Cardiac muscle cell (in vitro differentiated cells and primary cell): ENCODE results near the gene SP2. TPM values are rescaled to one million over a fixed set of nuclear protein-coding genes. Genes with fewer than 3 reads are reported as not detected.

ENCODE experiments used
- DNase-seq, 2 donors: peaks; one replicate each; pipeline versions ENCODE4 v3.0.0 to v3.0.0-alpha.2; 2010 to 2017; ENCODE audit warnings: low read depth in 1 of 2, low spot score in 1 of 2
- H3K27ac ChIP-seq: fragments of 200-600 bp; sonication (generic); 2 replicates; pipeline ENCODE4 v1.5.1; 2016
- H3K27me3 ChIP-seq: fragments of 200-600 bp; sonication (generic); 2 replicates; pipeline ENCODE4 v1.6.0; 2016; ENCODE audit warnings: control low read depth
- H3K36me3 ChIP-seq: fragments of 200-600 bp; sonication (generic); 2 replicates; pipeline ENCODE4 v1.5.1; 2016; ENCODE audit warnings: control low read depth
- H3K4me1 ChIP-seq: fragments of 200-600 bp; sonication (generic); 2 replicates; pipeline ENCODE4 v1.8.1; 2017; ENCODE audit warnings: low read depth, mild to moderate bottlenecking, mixed run types
- H3K4me3 ChIP-seq: fragments of 200-600 bp; sonication (generic); 2 replicates; pipeline ENCODE4 v1.5.1; 2016; ENCODE audit warnings: mild to moderate bottlenecking
- H3K9me3 ChIP-seq: fragments of 200-600 bp; sonication (generic); 2 replicates; pipeline ENCODE4 v1.5.1; 2017; ENCODE audit warnings: low read depth, mild to moderate bottlenecking, control low read depth
- CTCF ChIP-seq: IDR thresholded peaks from 2 replicates; pipeline ENCODE4 v1.5.1; 2012; ENCODE audit warnings: low read depth, mild to moderate bottlenecking, low read length
- polyA plus RNA-seq: library from polyadenylated mRNA; unstranded; fragments of >200 nt; fragmentation: Nextera tagmentation; extraction: Ambion mirVana; gene quantifications from 2 replicates; pipeline ENCODE4 v1.2.1, GENCODE V29; 2016
- total RNA-seq: library from RNA; depleted of rRNA; stranded (reverse); fragments of >200 nt; gene quantifications from 2 replicates; pipeline ENCODE4 v1.2.3, GENCODE V29; 2016

Gene SP2
- total and polyA plus RNA-seq, 2 experiments from 2014 or later, result 3.7 to 10.5 TPM

GRCh38 chr17:47882695-47883588, 13.1 kb upstream of the SP2 start:
- Histone ChIP-seq H3K4me1 (peaks cover 25% of the 10 kb centered on the region), H3K36me3 (no peaks in the 10 kb centered on the region), H3K27me3 (no peaks in the 10 kb centered on the region), H3K9me3 (no peaks in the 10 kb centered on the region), H3K4me3 (no peak overlapping the region), H3K27ac (no peak overlapping the region)
- DNase-seq, result no peak
- TF ChIP-seq CTCF, result no peak

- no peak overlapping the region for H3K27ac ChIP-seq
- H3K4me3 ChIP-seq, result no peak overlapping the region
- H3K9me3 ChIP-seq, result no peaks in the 10 kb centered on the region
- TF ChIP-seq CTCF, result no peak
- H3K4me1 ChIP-seq, result peaks cover 17% of the 10 kb centered on the region
- no peaks in the 10 kb centered on the region for H3K36me3 ChIP-seq
- DNase-seq, result no peak
- H3K27me3 ChIP-seq, result no peaks in the 10 kb centered on the region
Observed at GRCh38 chr17:47883589-47884426, 12.2 kb upstream of the SP2 start.

GRCh38 chr17:47884427-47884740, 11.7 kb upstream of the SP2 start:
- no peak for TF ChIP-seq CTCF
- DNase-seq, result no peak
- no peaks in the 10 kb centered on the region for H3K36me3 ChIP-seq
- no peak overlapping the region for H3K27ac ChIP-seq
- H3K4me3 ChIP-seq, result no peak overlapping the region
- peaks cover 15% of the 10 kb centered on the region for H3K4me1 ChIP-seq
- no peaks in the 10 kb centered on the region for H3K9me3 ChIP-seq
- H3K27me3 ChIP-seq, result no peaks in the 10 kb centered on the region

GRCh38 chr17:47884905-47885730, 10.9 kb upstream of the SP2 start:
- no peak for DNase-seq
- Histone ChIP-seq H3K36me3 (no peaks in the 10 kb centered on the region), H3K27me3 (no peaks in the 10 kb centered on the region), H3K4me1 (peaks cover 15% of the 10 kb centered on the region), H3K9me3 (no peaks in the 10 kb centered on the region), H3K27ac (no peak overlapping the region), H3K4me3 (no peak overlapping the region)
- no peak for TF ChIP-seq CTCF

- H3K36me3 ChIP-seq, result no peaks in the 10 kb centered on the region
- no peak for TF ChIP-seq CTCF
- DNase-seq, result no peak
- H3K27me3 ChIP-seq, result no peaks in the 10 kb centered on the region
- no peaks in the 10 kb centered on the region for H3K9me3 ChIP-seq
- H3K4me3 ChIP-seq, result no peak overlapping the region
- H3K4me1 ChIP-seq, result peaks cover 15% of the 10 kb centered on the region
- H3K27ac ChIP-seq, result no peak overlapping the region
Observed at GRCh38 chr17:47888293-47888692, 7.7 kb upstream of the SP2 start.
